Measurements from ENCODE around the gene KIAA0408.

Gene KIAA0408

GRCh38 chr6:127489248-127489647, 30.1 kb upstream of the KIAA0408 start:
- CTCF ChIA-PET = interaction anchor here (1.1 to 2.7 kb wide), 7 partner anchors 14 to 30 kb away, joined by 3 to 6 read pairs (median 5); partner anchors contain the start of gene KIAA0408
- POLR2A ChIA-PET = no interaction called here
- no peak for DNase-seq (ENCODE audit: extremely low spot score)
- TF ChIP-seq CTCF (IDR thresholded peaks at IDR 0.05; ENCODE audit: control extremely low read depth, extremely low read depth, low read depth, missing control alignments) = no peak

GRCh38 chr6:127486934-127487333, 27.7 kb upstream of the KIAA0408 start:
- CTCF ChIA-PET = interaction anchor here (1.1 to 1.6 kb wide), 4 partner anchors 11 to 29 kb away, joined by 4 to 7 read pairs (median 4); no protein-coding TSS in a partner anchor
- POLR2A ChIA-PET = no interaction called here
- no peak for TF ChIP-seq CTCF (IDR thresholded peaks at IDR 0.05; ENCODE audit: control extremely low read depth, extremely low read depth, low read depth, missing control alignments)
- DNase-seq (ENCODE audit: extremely low spot score) = no peak

GRCh38 chr6:127484212-127484863, 25.1 kb upstream of the KIAA0408 start:
- ChIA-PET POLR2A (no interaction called here), CTCF (interaction anchor here (0.7 to 2.9 kb wide), 9 partner anchors 8 to 32 kb away, joined by 3 to 15 read pairs (median 4); no protein-coding TSS in a partner anchor)
- peak; percentile 61 for DNase-seq (ENCODE audit: extremely low spot score)

GRCh38 chr6:127483399-127484055, 24.3 kb upstream of the KIAA0408 start:
- POLR2A ChIA-PET = no interaction called here
- DNase-seq (ENCODE audit: extremely low spot score) = no peak
- CTCF ChIA-PET = interaction anchor here (0.9 to 2.9 kb wide), 7 partner anchors 9 to 32 kb away, joined by 3 to 15 read pairs (median 4); no protein-coding TSS in a partner anchor
- TF ChIP-seq CTCF (IDR thresholded peaks at IDR 0.05; ENCODE audit: control extremely low read depth, extremely low read depth, low read depth, missing control alignments) = no peak

More at GRCh38 chr6:127484212-127484863, 25.1 kb upstream of the KIAA0408 start:
- TF ChIP-seq CTCF (IDR thresholded peaks at IDR 0.05; ENCODE audit: control extremely low read depth, extremely low read depth, low read depth, missing control alignments) = no peak

- CTCF ChIA-PET = interaction anchor here (1.2 to 1.5 kb wide), 2 partner anchors 15 to 27 kb away, joined by 3 to 4 read pairs; no protein-coding TSS in a partner anchor
- no peak for TF ChIP-seq CTCF (IDR thresholded peaks at IDR 0.05; ENCODE audit: control extremely low read depth, extremely low read depth, low read depth, missing control alignments)
- DNase-seq (ENCODE audit: extremely low spot score) = no peak
- POLR2A ChIA-PET = no interaction called here
Observed at GRCh38 chr6:127482325-127482724, 23.1 kb upstream of the KIAA0408 start.

GRCh38 chr6:127481628-127482027, 22.4 kb upstream of the KIAA0408 start:
- ChIA-PET CTCF (interaction anchor here (1.2 to 1.8 kb wide), 2 partner anchors 18 to 27 kb away, joined by 3 to 4 read pairs; no protein-coding TSS in a partner anchor), POLR2A (no interaction called here)
- TF ChIP-seq CTCF (IDR thresholded peaks at IDR 0.05; ENCODE audit: control extremely low read depth, extremely low read depth, low read depth, missing control alignments) = no peak
- no peak for DNase-seq (ENCODE audit: extremely low spot score)
